Stimulated activated CD4-positive, alpha-beta T cell treated with anti-CD3 and anti-CD28 coated beads, Interleukin-15, amount 100 ng/mL, for 1 hour (primary cell): Measurements from ENCODE around the gene GALNT18.

ENCODE experiments used
- DNase-seq, 2 donors: peaks; one replicate each; pipeline ENCODE4 v3.0.0-alpha.2; 2020; ENCODE audit warnings: low read depth in 1 of 2, low spot score in 1 of 2

Gene GALNT18

GRCh38 chr11:11284481-11284880 lies 337.3 kb downstream of the GALNT18 start:
- no peak for DNase-seq

GRCh38 chr11:11281626-11282025 lies 340.2 kb downstream of the GALNT18 start:
- DNase-seq = no peak

- no peak for DNase-seq
Observed at GRCh38 chr11:11280826-11281225, 341.0 kb downstream of the GALNT18 start.

GRCh38 chr11:11279956-11280689 lies 341.7 kb downstream of the GALNT18 start:
- DNase-seq = no peak

- no peak for DNase-seq
Observed at GRCh38 chr11:11272254-11272653, 349.6 kb downstream of the GALNT18 start.

GRCh38 chr11:11270236-11270775 lies 351.5 kb downstream of the GALNT18 start:
- DNase-seq = no peak

GRCh38 chr11:11268706-11269105 lies 353.1 kb downstream of the GALNT18 start:
- DNase-seq = no peak

GRCh38 chr11:11268119-11268518 lies 353.7 kb downstream of the GALNT18 start:
- no peak for DNase-seq

- DNase-seq = no peak
Observed at GRCh38 chr11:11267312-11267711, 354.5 kb downstream of the GALNT18 start.

- DNase-seq = peak; percentile 31 to 38
Observed at GRCh38 chr11:11265994-11266606, 355.7 kb downstream of the GALNT18 start.

- no peak for DNase-seq
Observed at GRCh38 chr11:11265320-11265719, 356.5 kb downstream of the GALNT18 start.

GRCh38 chr11:11263238-11264005 lies 358.4 kb downstream of the GALNT18 start:
- no peak for DNase-seq

- DNase-seq = no peak
Observed at GRCh38 chr11:11262171-11262920, 359.5 kb downstream of the GALNT18 start.

- DNase-seq = no peak
Observed at GRCh38 chr11:11261629-11262028, 360.2 kb downstream of the GALNT18 start.

- DNase-seq = no peak
Observed at GRCh38 chr11:11260903-11261302, 360.9 kb downstream of the GALNT18 start.

- DNase-seq = no peak
Observed at GRCh38 chr11:11253995-11254394, 367.8 kb downstream of the GALNT18 start.

- no peak for DNase-seq
Observed at GRCh38 chr11:11253497-11253896, 368.3 kb downstream of the GALNT18 start.

- DNase-seq = no peak
Observed at GRCh38 chr11:11252403-11252802, 369.4 kb downstream of the GALNT18 start.

- no peak for DNase-seq
Observed at GRCh38 chr11:11251394-11251970, 370.3 kb downstream of the GALNT18 start.

- no peak for DNase-seq
Observed at GRCh38 chr11:11250470-11250869, 371.3 kb downstream of the GALNT18 start.

- no peak for DNase-seq
Observed at GRCh38 chr11:11247576-11247975, 374.2 kb downstream of the GALNT18 start.
